Sciatic nerve (tissue), 2 donors: ENCODE measurements around the gene ISCA1. TPM values are rescaled to one million over a fixed set of nuclear protein-coding genes. Genes with fewer than 3 reads are reported as not detected.
A peak's percentile ranks its signal among the peaks of the same experiment; 100 is the strongest.
"Not testable (repeated sequence)": the region's sequence is repeated elsewhere in the genome, so short reads cannot be mapped to it uniquely, and the experiment has no call there.

Experiments
- ATAC-seq: fragments of 200-7000 bp; cut with Tn5 transposase; one replicate; pipeline ENCODE4 v1.9.1; 2020; ENCODE audit warnings: mild to moderate bottlenecking, moderate library complexity
- DNase-seq: peaks from one replicate; pipeline ENCODE4 v3.0.0-alpha.2; 2020; ENCODE audit warnings: low spot score
- intact Hi-C: fragments of 100-400 bp; cut with DNase I; formaldehyde crosslinking; loops from one replicate; pipeline ENCODE4 v1.14.2; 2022
- total RNA-seq: library from RNA; stranded (reverse); fragmentation: NEBNext Ultra II Directional; extraction: Animal tissue kit (Norgen Biotek cat#: 25700); gene quantifications from one replicate; pipeline ENCODE4 v1.2.1, GENCODE V29; 2021
- donor health status: DM: no; HTN: no; CAD: no.
- donor health status: DM: no; HTN: no; CAD: no.

The ISCA1 gene
- total RNA-seq: 32.5 TPM

- peak; percentile 99 for DNase-seq
- peak; percentile 97 for ATAC-seq
- intact Hi-C loops: no loop called here
Observed at GRCh38 chr9:86282077-86282978, at the start of gene ISCA1. Gene ISCA1, minus strand, starts transcription at chr9:86282538. Its CDS starts 80 bp downstream, at chr9:86282458.

- intact Hi-C loops: no loop called here
- DNase-seq (no peak), ATAC-seq (no peak)
Observed at GRCh38 chr9:86330186-86330585, 47.8 kb upstream of the ISCA1 start.

DNA sequence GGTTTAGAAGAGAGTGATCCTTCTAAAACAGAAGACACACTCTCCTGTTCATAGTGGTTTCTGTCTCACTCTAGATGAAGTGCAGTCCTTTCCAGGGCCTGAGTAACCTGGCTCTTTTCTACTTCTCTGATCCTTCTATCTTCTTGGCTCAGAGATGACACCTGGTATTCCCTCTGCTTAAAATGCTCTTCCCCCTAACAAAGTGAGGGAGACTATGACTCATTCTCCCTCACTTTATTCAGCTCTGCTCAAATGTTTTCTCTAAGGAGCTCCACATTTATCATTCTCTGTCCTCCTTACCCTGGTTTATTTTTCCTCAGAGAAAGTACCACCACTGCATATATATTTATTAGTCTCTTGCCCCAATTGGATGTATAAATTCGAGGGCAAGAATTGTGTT, 47.3 kb upstream of the ISCA1 start:
- intact Hi-C loops: no loop called here
- no peak for ATAC-seq
- no peak for DNase-seq

DNA sequence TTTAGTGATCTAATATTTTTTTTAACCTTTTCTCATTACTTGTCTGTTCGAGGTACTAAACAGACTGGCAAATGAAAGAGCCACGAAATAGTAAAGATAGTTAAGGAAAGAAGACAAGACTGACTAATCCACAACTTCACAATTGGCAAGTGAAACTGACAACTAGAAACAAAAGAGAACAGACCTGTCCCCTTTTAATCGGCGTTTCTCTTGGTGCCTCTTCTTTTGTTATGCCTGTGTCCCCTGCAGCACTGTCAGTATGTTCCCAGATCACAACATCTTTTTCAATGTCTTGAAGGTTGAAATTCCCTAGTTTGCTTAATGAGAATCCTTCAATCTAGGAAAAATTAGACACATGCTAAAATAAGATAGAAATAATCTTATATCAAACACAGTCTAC, 45.8 kb upstream of the ISCA1 start:
- intact Hi-C loops: no loop called here
- no peak for DNase-seq
- no peak for ATAC-seq

GRCh38 chr9:86326536-86326935, 44.2 kb upstream of the ISCA1 start:
- DNase-seq: no peak
- ATAC-seq: no peak
- intact Hi-C loops: no loop called here

DNA sequence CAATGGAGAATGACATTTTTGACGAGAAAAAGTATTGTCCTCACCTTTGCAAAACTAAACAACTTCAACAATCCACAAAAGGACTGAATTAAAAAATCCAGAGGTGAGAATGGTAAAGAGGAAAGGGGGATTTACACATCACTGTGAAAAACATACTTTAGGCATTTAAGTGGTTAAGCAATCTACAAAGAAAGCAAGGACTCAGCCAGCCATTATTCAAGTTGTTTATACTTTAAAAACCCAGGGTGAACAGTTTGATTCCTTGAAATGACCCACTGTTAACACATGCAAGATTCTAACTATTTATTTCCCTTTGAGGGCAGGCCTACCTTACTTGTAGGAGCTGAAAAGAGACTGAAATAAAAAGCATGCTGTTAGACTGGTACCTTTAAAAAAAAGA, 42.6 kb upstream of the ISCA1 start:
- intact Hi-C loops: no loop called here
- no peak for ATAC-seq
- no peak for DNase-seq

GRCh38 chr9:86324308-86324707, 42.0 kb upstream of the ISCA1 start:
- ATAC-seq (no peak), DNase-seq (no peak)

DNA sequence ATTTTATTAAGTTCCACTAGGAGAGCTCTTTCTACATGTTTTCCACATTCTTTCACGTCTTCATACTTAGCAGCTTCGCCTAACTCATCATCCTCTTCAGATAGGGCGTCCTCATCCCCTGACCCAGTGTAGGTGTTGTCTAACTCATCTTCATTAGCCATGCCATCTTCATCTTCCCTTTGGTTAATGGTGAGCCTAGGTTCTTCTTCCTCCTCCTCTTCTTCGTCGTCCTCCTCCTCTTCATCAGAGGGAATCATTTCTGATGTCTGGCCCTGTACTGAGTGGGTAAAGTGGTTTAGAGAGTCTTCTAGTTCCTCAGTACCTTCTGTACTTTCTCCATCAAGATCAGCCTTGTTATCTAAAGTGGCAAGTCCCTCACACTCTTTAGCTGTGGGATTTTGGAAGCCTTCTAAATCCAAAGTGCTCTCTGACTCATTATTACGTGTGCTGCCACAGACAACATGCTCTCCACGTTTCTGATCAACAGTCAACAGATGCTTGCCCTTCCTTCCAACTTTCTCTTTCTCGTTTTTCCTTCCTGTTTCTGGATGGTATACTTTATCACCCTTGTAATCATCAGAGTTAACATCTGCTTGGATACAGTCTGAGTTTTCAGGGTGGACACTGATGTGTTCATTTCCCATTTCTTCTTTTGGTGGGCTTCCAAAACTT, 40.8 kb upstream of the ISCA1 start:
- DNase-seq: no peak
- ATAC-seq: no peak
- intact Hi-C loops: no loop called here

More at GRCh38 chr9:86324308-86324707, 42.0 kb upstream of the ISCA1 start:
- intact Hi-C loops: no loop called here

DNA sequence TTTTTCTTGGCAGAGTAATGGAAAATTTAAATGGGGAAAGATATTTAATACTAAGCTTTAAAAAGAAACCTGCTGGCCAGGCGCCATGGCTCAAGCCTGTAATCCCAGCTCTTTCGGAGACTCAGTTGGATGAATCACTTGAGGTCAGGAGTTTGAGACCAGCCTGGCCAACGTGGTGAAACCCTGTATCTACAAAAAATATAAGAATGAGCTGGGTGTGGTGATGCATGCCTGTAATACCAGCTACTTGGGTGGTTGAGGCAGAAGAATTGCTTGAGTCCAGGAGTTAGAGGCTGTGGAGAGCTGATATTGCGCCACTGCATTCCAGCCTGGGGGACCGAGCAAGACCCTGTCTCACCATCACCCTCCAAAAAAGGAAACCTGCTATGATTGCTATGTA, 39.0 kb upstream of the ISCA1 start:
- DNase-seq: no peak
- intact Hi-C loops: no loop called here
- no peak for ATAC-seq

DNA sequence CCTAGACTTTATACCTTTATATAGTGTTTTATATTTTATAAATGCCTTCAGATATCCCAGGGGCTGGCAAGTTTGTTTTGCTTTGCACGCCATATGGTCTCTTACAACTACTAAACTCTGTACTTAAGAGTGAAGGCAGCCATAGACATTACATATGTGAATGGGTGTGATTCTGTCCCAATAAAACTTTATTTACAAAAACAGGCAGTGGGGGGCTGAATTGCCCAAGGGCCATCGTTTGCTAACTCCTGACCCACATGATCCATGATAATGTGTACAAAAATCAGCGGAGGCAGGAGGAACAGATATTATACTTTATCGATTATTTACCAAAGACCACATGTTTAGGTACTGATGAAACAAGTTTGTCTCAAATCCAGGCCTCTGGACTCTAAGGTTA, 35.8 kb upstream of the ISCA1 start:
- ATAC-seq: no peak
- no peak for DNase-seq
- intact Hi-C loops: no loop called here

GRCh38 chr9:86315078-86315477, 32.7 kb upstream of the ISCA1 start:
- DNase-seq (no peak), ATAC-seq (no peak)
- intact Hi-C loops: no loop called here

DNA sequence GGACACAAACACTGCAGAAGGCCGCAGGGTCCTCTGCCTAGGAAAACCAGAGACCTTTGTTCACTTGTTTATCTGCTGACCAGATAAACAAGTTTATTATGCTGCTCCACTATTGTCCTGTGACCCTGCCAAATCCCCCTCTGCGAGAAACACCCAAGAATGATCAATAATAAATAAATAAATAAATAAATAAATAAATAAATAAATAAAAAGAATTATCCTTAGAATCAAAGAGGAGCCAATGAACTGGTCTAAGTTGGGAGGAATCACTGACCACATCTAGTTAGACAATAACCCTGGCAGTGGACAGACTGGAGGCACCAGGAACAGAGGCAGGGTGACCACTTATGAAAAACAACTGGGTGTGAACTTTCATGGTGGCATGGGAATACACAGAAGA, 30.6 kb upstream of the ISCA1 start:
- intact Hi-C loops, ATAC-seq, DNase-seq: not testable (repeated sequence)

GRCh38 chr9:86308687-86309086, 26.3 kb upstream of the ISCA1 start:
- ATAC-seq: no peak
- intact Hi-C loops: no loop called here

GRCh38 chr9:86304236-86304730, 21.9 kb upstream of the ISCA1 start:
- intact Hi-C loops: no loop called here
- DNase-seq (no peak), ATAC-seq (no peak)

More at GRCh38 chr9:86308687-86309086, 26.3 kb upstream of the ISCA1 start:
- no peak for DNase-seq

DNA sequence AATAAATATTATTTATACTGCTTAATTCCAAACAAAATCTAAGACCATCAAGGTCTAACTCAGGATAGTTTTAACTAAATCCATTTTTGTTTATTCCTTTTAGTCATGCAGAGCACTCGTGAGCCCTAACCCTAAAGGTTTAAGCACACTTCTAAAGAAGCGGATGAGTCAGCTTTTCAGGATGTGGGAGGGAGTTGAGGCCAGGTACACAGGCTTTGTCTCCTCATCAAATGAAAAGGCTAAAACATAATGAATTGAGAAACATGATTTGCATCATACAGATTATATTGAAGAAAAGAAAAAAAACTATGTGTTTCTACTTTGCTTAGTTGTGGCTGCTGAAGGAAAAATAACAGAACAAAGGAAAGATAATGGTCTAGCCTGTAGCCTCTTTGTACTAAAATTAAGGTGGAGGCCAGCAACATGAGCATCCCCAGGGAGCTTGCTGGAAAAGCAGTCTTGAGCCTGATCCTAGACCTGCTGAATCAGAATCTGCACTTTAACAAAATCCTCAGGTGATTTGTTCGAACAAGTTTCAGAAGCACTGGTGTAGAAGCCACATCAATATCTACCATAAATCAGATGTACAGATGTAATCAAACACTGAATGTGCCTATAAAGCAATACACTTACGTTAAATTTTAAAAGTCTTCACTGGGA, 21.1 kb upstream of the ISCA1 start:
- ATAC-seq (no peak), DNase-seq (no peak)
- intact Hi-C loops: no loop called here

DNA sequence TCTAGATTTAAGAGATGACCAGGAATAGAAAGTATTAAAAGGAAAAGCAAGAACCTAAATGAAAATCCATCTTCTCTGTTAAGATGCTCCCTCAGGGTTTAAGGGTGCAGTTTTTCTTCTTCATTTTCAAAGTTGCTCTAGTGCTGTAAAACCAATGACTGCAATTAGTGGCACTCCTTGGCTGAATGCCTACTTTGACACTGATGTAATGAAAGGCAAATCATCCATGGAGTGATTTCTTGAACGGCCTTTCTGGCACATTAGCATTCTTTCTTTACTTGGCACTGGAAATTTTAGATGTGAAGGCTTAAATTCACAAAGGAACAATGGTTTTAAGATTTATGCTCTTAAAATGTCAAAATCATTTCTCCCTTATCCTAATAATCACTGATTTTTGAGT, 19.3 kb upstream of the ISCA1 start:
- ATAC-seq (no peak), DNase-seq (no peak)
- intact Hi-C loops: no loop called here

GRCh38 chr9:86300701-86301100, 18.4 kb upstream of the ISCA1 start:
- ATAC-seq: no peak
- no peak for DNase-seq
- intact Hi-C loops: no loop called here

- ATAC-seq (peak; percentile 78), DNase-seq (no peak)
- intact Hi-C loops: no loop called here
Observed at GRCh38 chr9:86298873-86299272, 16.5 kb upstream of the ISCA1 start.

DNA sequence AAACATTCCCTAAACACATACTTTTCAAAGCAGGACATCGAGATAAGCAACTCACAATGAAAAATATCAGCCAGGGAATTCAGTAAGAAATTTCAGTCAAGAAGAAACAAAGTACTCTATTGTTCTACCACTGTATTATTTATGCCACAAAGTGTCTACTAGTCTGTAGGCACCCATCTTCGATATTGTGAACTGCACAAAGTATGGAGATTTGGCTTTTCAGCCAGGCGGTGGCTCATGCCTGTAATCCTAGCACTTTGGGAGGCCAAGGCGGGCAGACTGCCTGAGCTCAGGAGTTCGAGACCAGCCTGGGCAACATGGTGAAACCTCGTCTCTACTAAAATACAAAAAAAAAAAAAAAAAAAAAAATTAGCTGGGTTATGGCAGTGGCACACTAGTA, 8.0 kb upstream of the ISCA1 start:
- intact Hi-C loops: not testable (repeated sequence)

More for the DNA sequence above, 8.0 kb upstream of the ISCA1 start:
- not testable (repeated sequence) for DNase-seq, ATAC-seq
